Mesenchymal stem cell (in vitro differentiated cells and primary cell): Measurements from ENCODE around the gene HEMK1.
A peak's percentile ranks its signal among the peaks of the same experiment; 100 is the strongest.

Experiments used
- DNase-seq: peaks from one replicate; pipeline ENCODE4 v3.0.0-alpha.2; 2013
- H2AFZ ChIP-seq: one replicate; pipeline ENCODE4 v1.6.1; 2013; ENCODE audit warnings: low read depth, mild to moderate bottlenecking, control low read depth, inconsistent platforms, low read length, moderate library complexity
- H2AK5ac ChIP-seq: 2 replicates; pipeline ENCODE4 v1.6.1; 2013; ENCODE audit warnings: low read length, moderate library complexity, mild to moderate bottlenecking, inconsistent platforms; ENCODE audit not compliant: severe bottlenecking
- H2BK120ac ChIP-seq: one replicate; pipeline ENCODE4 v1.6.1; 2013; ENCODE audit warnings: low read depth, mild to moderate bottlenecking, inconsistent platforms, low read length, moderate library complexity
- H2BK12ac ChIP-seq, 2 experiments: one replicate each; pipeline ENCODE4 v1.6.1; 2013; ENCODE audit warnings: inconsistent platforms in 2 of 2, low read length in 2 of 2, mild to moderate bottlenecking in 2 of 2, moderate library complexity in 2 of 2, control low read depth in 1 of 2
- H2BK15ac ChIP-seq: one replicate; pipeline ENCODE4 v1.6.1; 2013; ENCODE audit warnings: mild to moderate bottlenecking, low read depth, inconsistent platforms; ENCODE audit not compliant: poor library complexity, severe bottlenecking
- H2BK5ac ChIP-seq: 2 replicates; pipeline ENCODE4 v1.6.1; 2013; ENCODE audit warnings: low read depth, mild to moderate bottlenecking, low read length, control low read depth, inconsistent platforms; ENCODE audit not compliant: poor library complexity, severe bottlenecking
- H3K14ac ChIP-seq, 2 experiments: one replicate each; pipeline ENCODE4 v1.6.1; 2013; ENCODE audit warnings: inconsistent platforms in 2 of 2, low read length in 2 of 2, control low read depth in 1 of 2, mild to moderate bottlenecking in 1 of 2, moderate library complexity in 1 of 2
- H3K18ac ChIP-seq, 2 experiments: one replicate each; pipeline ENCODE4 v1.6.1; 2013; ENCODE audit warnings: inconsistent platforms in 2 of 2, low read length in 2 of 2, control low read depth in 1 of 2, low read depth in 1 of 2, mild to moderate bottlenecking in 1 of 2
- H3K23ac ChIP-seq, 2 experiments: one replicate each; pipeline ENCODE4 v1.6.1; 2013; ENCODE audit warnings: inconsistent platforms in 2 of 2, low read length in 2 of 2, mild to moderate bottlenecking in 2 of 2, moderate library complexity in 2 of 2, control low read depth in 1 of 2
- H3K27ac ChIP-seq: 2 replicates; pipeline ENCODE4 v1.5.1; 2013; ENCODE audit warnings: mild to moderate bottlenecking, moderate library complexity, low read length, control low read depth, inconsistent platforms; ENCODE audit not compliant: poor library complexity, severe bottlenecking
- H3K27me3 ChIP-seq, 2 experiments: 2 replicates each; pipeline versions ENCODE4 v1.6.1 to v1.7.0; 2013; ENCODE audit warnings: low read length in 2 of 2, mild to moderate bottlenecking in 2 of 2, moderate library complexity in 2 of 2, control low read depth in 1 of 2, inconsistent platforms in 1 of 2; ENCODE audit not compliant: control insufficient read depth in 1 of 2, insufficient read depth in 1 of 2
- H3K36me3 ChIP-seq, 2 experiments: 2 replicates each; pipeline versions ENCODE4 v1.6.1 to v1.7.0; 2013; ENCODE audit warnings: low read length in 2 of 2, control low read depth in 1 of 2, inconsistent platforms in 1 of 2, low read depth in 1 of 2, mild to moderate bottlenecking in 1 of 2; ENCODE audit not compliant: insufficient read depth in 2 of 2, control insufficient read depth in 1 of 2
- H3K4ac ChIP-seq, 2 experiments: one replicate each; pipeline ENCODE4 v1.6.1; 2013; ENCODE audit warnings: inconsistent platforms in 2 of 2, low read length in 2 of 2, mild to moderate bottlenecking in 2 of 2, moderate library complexity in 2 of 2, control low read depth in 1 of 2, low read depth in 1 of 2
- H3K4me1 ChIP-seq: 2 replicates; pipeline ENCODE4 v1.6.1; 2013; ENCODE audit warnings: low read depth, low read length, control low read depth; ENCODE audit not compliant: control insufficient read depth, insufficient read depth
- H3K4me2 ChIP-seq: 2 replicates; pipeline ENCODE4 v1.6.1; 2013; ENCODE audit warnings: low read length, mild to moderate bottlenecking, inconsistent platforms; ENCODE audit not compliant: poor library complexity, severe bottlenecking
- H3K4me3 ChIP-seq, 2 experiments: 2 replicates each; pipeline versions ENCODE4 v1.5.1 to v1.7.0; 2013; ENCODE audit warnings: low read length in 2 of 2, mild to moderate bottlenecking in 2 of 2, control low read depth in 1 of 2, low read depth in 1 of 2; ENCODE audit not compliant: insufficient read depth in 1 of 2
- H3K79me1 ChIP-seq: replicated peaks from 2 replicates; pipeline ENCODE4 v1.6.1; 2013; ENCODE audit warnings: mild to moderate bottlenecking, control low read depth, low read length, inconsistent platforms; ENCODE audit not compliant: poor library complexity, severe bottlenecking
- H3K9ac ChIP-seq: 2 replicates; pipeline ENCODE4 v1.7.0; 2013; ENCODE audit warnings: mild to moderate bottlenecking, low read length, moderate library complexity
- H3K9me3 ChIP-seq: 2 replicates; pipeline ENCODE4 v1.7.0; 2013; ENCODE audit warnings: mild to moderate bottlenecking, low read length; ENCODE audit not compliant: control insufficient read depth
- H4K8ac ChIP-seq: one replicate; pipeline ENCODE4 v1.6.1; 2013; ENCODE audit warnings: inconsistent platforms, mild to moderate bottlenecking, low read length, moderate library complexity
- H4K91ac ChIP-seq: one replicate; pipeline ENCODE4 v1.6.1; 2013; ENCODE audit warnings: mild to moderate bottlenecking, low read length, inconsistent platforms
- WGBS: methylation state at CpG from one replicate; pipeline ENCODE4 v1.1.7; 2013; ENCODE audit warnings: mixed read lengths; 5-methylcytosine and 5-hydroxymethylcytosine counted together

HEMK1 gene

DNA sequence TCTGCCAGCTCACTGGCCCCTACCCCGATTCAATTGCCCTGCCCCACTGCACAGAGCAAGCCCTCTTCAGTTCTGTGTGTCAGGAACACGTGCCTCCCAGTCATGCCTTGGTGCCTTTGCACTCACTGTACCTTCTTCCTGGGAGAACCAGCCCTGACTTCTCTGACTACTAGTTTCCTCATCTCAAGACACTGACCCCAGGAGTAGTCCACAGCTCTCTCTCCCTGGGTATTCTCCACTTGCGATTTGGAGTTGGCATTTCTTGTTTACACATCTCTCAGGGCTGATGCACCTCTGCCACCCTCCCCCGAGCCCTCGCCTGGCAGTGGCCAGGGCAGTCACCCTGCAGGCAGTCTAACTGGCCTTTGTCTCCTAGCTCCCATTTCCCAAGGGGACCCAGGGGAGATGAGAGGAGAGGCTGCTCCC is 36.6 kb downstream of the HEMK1 start:
- Histone ChIP-seq H2BK15ac (no peak overlapping the region), H3K18ac (no peak overlapping the region), H3K4me1 (peaks cover 46% of the 10 kb centered on the region), H3K4me2 (no peak overlapping the region), H3K79me1 (peaks cover 26% of the 10 kb centered on the region), H3K9me3 (no peaks in the 10 kb centered on the region), H3K36me3 (peaks cover 18 to 39% of the 10 kb centered on the region in 2 experiments), H3K4me3 (no peak overlapping the region), H4K91ac (no peak overlapping the region), H3K27me3 (no peaks in the 10 kb centered on the region), H2BK120ac (no peak overlapping the region), H2AK5ac (no peak overlapping the region), H3K27ac (no peak overlapping the region), H3K9ac (no peak overlapping the region), H4K8ac (no peak overlapping the region), H3K23ac (no peak overlapping the region), H3K4ac (no peak overlapping the region), H2AFZ (no peak overlapping the region), H2BK5ac (no peak overlapping the region), H3K14ac (no peak overlapping the region), H2BK12ac (no peak overlapping the region)
- no peak for DNase-seq
- WGBS, result 94% methylated on average over 5 of the region's 5 CpGs

DNA sequence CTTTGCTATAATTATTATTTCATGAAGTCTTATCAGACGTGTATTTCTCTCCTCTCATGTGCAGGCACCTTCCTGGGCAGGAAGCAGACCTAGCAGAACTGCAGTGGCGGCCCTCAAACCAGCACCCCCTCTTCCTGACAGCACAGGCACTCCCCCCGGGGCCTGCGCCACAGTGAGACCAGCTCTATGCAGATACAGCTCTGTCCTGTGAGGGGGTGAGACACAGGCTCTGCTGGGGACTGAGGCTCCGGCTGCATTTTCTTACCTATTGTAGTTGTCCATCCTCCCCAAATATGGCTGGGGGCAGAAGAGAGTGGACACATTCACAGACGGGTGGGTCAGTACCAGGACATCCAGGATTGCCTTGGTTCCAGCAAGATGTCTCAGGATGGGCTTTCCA is 37.3 kb downstream of the HEMK1 start:
- Histone ChIP-seq H3K18ac (no peak overlapping the region), H3K4me3 (no peak overlapping the region), H2AK5ac (no peak overlapping the region), H2BK12ac (no peak overlapping the region), H3K4ac (no peak overlapping the region), H2BK15ac (no peak overlapping the region), H3K4me2 (no peak overlapping the region), H2AFZ (no peak overlapping the region), H3K9ac (no peak overlapping the region), H4K91ac (no peak overlapping the region), H3K27me3 (no peaks in the 10 kb centered on the region), H3K4me1 (peaks cover 45% of the 10 kb centered on the region), H3K27ac (no peak overlapping the region), H3K79me1 (peaks cover 30% of the 10 kb centered on the region), H3K36me3 (peaks cover 18 to 39% of the 10 kb centered on the region in 2 experiments), H2BK120ac (no peak overlapping the region), H2BK5ac (no peak overlapping the region), H3K23ac (no peak overlapping the region), H3K9me3 (no peaks in the 10 kb centered on the region), H3K14ac (no peak overlapping the region), H4K8ac (no peak overlapping the region)
- 82% methylated on average over 5 of the region's 6 CpGs for WGBS
- no peak for DNase-seq

- no peak overlapping the region for H4K91ac ChIP-seq
- H2BK5ac ChIP-seq, result no peak overlapping the region
- no peaks in the 10 kb centered on the region for H3K27me3 ChIP-seq
- peaks cover 42% of the 10 kb centered on the region for H3K4me1 ChIP-seq
- no peak overlapping the region for H2BK15ac ChIP-seq
- H3K36me3 ChIP-seq, result peaks cover 18 to 39% of the 10 kb centered on the region in 2 experiments
- H3K14ac ChIP-seq, result no peak overlapping the region
- H3K18ac ChIP-seq, result no peak overlapping the region
- no peak overlapping the region for H4K8ac ChIP-seq
- H2AFZ ChIP-seq, result no peak overlapping the region
- H3K79me1 ChIP-seq, result peaks cover 30% of the 10 kb centered on the region
- H2BK12ac ChIP-seq, result no peak overlapping the region
- H2BK120ac ChIP-seq, result no peak overlapping the region
- no peak overlapping the region for H3K4ac ChIP-seq
- no peak overlapping the region for H3K27ac ChIP-seq
- H3K4me2 ChIP-seq, result no peak overlapping the region
- no peaks in the 10 kb centered on the region for H3K9me3 ChIP-seq
- 96% methylated on average over 29 of the region's 29 CpGs for WGBS
- H3K4me3 ChIP-seq, result no peak overlapping the region
- peak overlapping the region in 1 of 2 experiments; percentile 11 for H3K23ac ChIP-seq
- no peak for DNase-seq
- H2AK5ac ChIP-seq, result no peak overlapping the region
- no peak overlapping the region for H3K9ac ChIP-seq
Measured at GRCh38 chr3:50607271-50608091, 38.2 kb downstream of the HEMK1 start.

DNA sequence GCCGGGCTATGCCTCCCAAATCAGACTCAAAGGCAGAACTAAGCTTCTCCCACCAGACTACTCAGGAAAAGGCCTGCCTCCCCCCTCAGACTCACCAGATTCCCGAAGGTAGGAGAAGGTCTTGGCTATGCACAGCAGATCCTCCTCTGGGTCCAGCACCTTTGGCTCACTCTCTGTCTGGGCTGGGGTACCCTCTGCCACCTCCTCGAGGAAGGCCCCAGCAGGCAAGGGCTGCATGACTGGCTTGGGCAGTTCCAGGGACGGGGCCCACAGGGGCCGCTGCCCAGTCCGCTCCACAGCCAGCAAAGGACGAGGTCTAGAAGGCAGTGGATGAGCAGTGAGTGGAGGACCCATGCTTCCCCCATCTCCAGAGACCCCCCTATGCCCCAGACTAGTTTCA is 39.0 kb downstream of the HEMK1 start:
- no peak overlapping the region for H2AK5ac ChIP-seq
- H3K4me2 ChIP-seq, result no peak overlapping the region
- no peak overlapping the region for H3K23ac ChIP-seq
- H3K9ac ChIP-seq, result no peak overlapping the region
- H3K4me1 ChIP-seq, result peaks cover 37% of the 10 kb centered on the region
- peaks cover 30% of the 10 kb centered on the region for H3K79me1 ChIP-seq
- H2AFZ ChIP-seq, result no peak overlapping the region
- WGBS, result 93% methylated on average over 7 of the region's 7 CpGs
- no peak overlapping the region for H3K27ac ChIP-seq
- no peaks in the 10 kb centered on the region for H3K27me3 ChIP-seq
- no peak overlapping the region for H3K4ac ChIP-seq
- no peak overlapping the region for H3K18ac ChIP-seq
- H2BK15ac ChIP-seq, result no peak overlapping the region
- no peak overlapping the region for H2BK12ac ChIP-seq
- H3K4me3 ChIP-seq, result no peak overlapping the region
- H4K91ac ChIP-seq, result no peak overlapping the region
- no peak overlapping the region for H2BK120ac ChIP-seq
- no peak overlapping the region for H3K14ac ChIP-seq
- H4K8ac ChIP-seq, result no peak overlapping the region
- H2BK5ac ChIP-seq, result no peak overlapping the region
- H3K36me3 ChIP-seq, result peaks cover 18 to 39% of the 10 kb centered on the region in 2 experiments
- no peaks in the 10 kb centered on the region for H3K9me3 ChIP-seq
- no peak for DNase-seq
